GM21723 (cell line): ENCODE results near the gene NXPH3.

Experiments used
- ATAC-seq: cut with Tn5 transposase; IDR thresholded peaks from one replicate; pipeline ENCODE4 v1.9.1; 2021; ENCODE audit warnings: mild to moderate bottlenecking, moderate library complexity; ENCODE audit not compliant: unreplicated experiment

NXPH3 gene

GRCh38 chr17:49574945-49575678 lies 559 bp upstream of the NXPH3 start:
- no peak for ATAC-seq

GRCh38 chr17:49576088-49576916 lies 631 bp downstream of the NXPH3 start:
- no peak for ATAC-seq

- ATAC-seq = no peak
Measured at GRCh38 chr17:49576917-49577649, 1.4 kb downstream of the NXPH3 start.

GRCh38 chr17:49577650-49577934 lies 1.9 kb downstream of the NXPH3 start:
- ATAC-seq = no peak

GRCh38 chr17:49577963-49578362 lies 2.3 kb downstream of the NXPH3 start:
- no peak for ATAC-seq

GRCh38 chr17:49578414-49578813 lies 2.7 kb downstream of the NXPH3 start:
- no peak for ATAC-seq

GRCh38 chr17:49578952-49579500 lies 3.4 kb downstream of the NXPH3 start:
- no peak for ATAC-seq

GRCh38 chr17:49579522-49579921 lies 3.9 kb downstream of the NXPH3 start:
- ATAC-seq = no peak

- no peak for ATAC-seq
Measured at GRCh38 chr17:49580055-49580721, 4.5 kb downstream of the NXPH3 start.

GRCh38 chr17:49580981-49581647 lies 5.4 kb downstream of the NXPH3 start:
- no peak for ATAC-seq

- ATAC-seq = no peak
Measured at GRCh38 chr17:49581648-49581998, 6.0 kb downstream of the NXPH3 start.

- ATAC-seq = no peak
Measured at GRCh38 chr17:49582055-49582722, 6.5 kb downstream of the NXPH3 start.

GRCh38 chr17:49582789-49583188 lies 7.1 kb downstream of the NXPH3 start:
- no peak for ATAC-seq

- no peak for ATAC-seq
Measured at GRCh38 chr17:49583226-49583625, 7.6 kb downstream of the NXPH3 start.

- no peak for ATAC-seq
Measured at GRCh38 chr17:49583889-49584288, 8.2 kb downstream of the NXPH3 start.

- no peak for ATAC-seq
Measured at GRCh38 chr17:49585422-49586027, 9.9 kb downstream of the NXPH3 start.

GRCh38 chr17:49587366-49588073 lies 11.8 kb downstream of the NXPH3 start:
- ATAC-seq = no peak

- no peak for ATAC-seq
Measured at GRCh38 chr17:49588312-49588711, 12.6 kb downstream of the NXPH3 start.
